ENCODE data around the gene AGK.
"Not testable (repeated sequence)": the region's sequence is repeated elsewhere in the genome, so short reads cannot be mapped to it uniquely, and the experiment has no call there.

DNA sequence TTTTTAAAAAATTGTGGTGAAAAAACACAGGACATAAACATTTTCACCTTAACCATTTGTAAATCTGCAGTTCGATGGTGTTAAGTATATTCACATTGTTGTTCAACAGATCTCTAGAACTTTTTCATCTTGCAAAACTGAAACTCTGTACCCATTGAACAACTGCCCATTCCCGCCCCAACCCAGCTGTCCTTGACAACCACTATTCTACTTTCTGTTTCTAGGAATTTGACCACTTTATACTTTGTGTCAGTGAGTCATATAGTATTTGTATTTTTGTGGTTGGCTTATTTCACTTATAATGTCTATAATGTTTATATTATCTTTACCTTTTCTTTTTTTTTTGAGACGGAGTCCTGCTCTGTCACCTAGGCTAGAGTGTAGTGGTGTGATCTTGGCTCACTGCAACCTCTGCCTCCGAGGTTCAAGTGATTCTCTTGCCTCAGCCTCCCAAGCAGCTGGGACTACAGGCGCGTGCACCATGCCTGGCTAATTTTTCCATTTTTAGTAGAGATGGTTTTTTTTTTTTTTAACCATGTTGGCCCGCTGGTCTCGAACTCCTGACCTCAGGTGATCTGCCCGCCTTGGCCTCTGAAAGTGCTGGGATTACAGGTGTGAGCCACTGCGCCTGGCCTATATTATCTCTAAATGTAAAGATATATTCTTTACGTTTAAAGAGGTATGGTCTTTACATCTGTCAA lies 6.8 kb downstream of the AGK start:
- TF ChIP-seq, protein P1, sequence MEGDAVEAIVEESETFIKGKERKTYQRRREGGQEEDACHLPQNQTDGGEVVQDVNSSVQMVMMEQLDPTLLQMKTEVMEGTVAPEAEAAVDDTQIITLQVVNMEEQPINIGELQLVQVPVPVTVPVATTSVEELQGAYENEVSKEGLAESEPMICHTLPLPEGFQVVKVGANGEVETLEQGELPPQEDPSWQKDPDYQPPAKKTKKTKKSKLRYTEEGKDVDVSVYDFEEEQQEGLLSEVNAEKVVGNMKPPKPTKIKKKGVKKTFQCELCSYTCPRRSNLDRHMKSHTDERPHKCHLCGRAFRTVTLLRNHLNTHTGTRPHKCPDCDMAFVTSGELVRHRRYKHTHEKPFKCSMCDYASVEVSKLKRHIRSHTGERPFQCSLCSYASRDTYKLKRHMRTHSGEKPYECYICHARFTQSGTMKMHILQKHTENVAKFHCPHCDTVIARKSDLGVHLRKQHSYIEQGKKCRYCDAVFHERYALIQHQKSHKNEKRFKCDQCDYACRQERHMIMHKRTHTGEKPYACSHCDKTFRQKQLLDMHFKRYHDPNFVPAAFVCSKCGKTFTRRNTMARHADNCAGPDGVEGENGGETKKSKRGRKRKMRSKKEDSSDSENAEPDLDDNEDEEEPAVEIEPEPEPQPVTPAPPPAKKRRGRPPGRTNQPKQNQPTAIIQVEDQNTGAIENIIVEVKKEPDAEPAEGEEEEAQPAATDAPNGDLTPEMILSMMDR (IDR thresholded peaks at IDR 0.05), result not testable (repeated sequence)
- not testable (repeated sequence) for TF ChIP-seq ZFX (IDR thresholded peaks at IDR 0.05; ENCODE audit: borderline replicate concordance)
